HepG2 (cell line): ENCODE data around the gene PNPLA2. TPM values are rescaled to one million over a fixed set of nuclear protein-coding genes. Genes with fewer than 3 reads are reported as not detected.
A peak's percentile ranks its signal among the peaks of the same experiment; 100 is the strongest.

Source experiments
- BCL3 ChIP-seq: sonication (generic); formaldehyde crosslinking; IDR thresholded peaks from 2 replicates; pipeline ENCODE4 v1.5.1; 2020; ENCODE audit warnings: mild to moderate bottlenecking, missing genetic modification reagents, moderate library complexity
- KDM4B ChIP-seq: sonication (generic); formaldehyde crosslinking; IDR thresholded peaks from 2 replicates; pipeline ENCODE4 v1.4.0; 2020; ENCODE audit warnings: missing genetic modification reagents
- SNAPC2 ChIP-seq: sonication (generic); formaldehyde crosslinking; IDR thresholded peaks from 2 replicates; pipeline ENCODE4 v1.8.1; 2022; ENCODE audit warnings: mild to moderate bottlenecking, missing genetic modification reagents
- TBX3 ChIP-seq: fragments of 450-650 bp; IDR thresholded peaks from 2 replicates; pipeline ENCODE4 v1.6.1; 2017; ENCODE audit warnings: antibody characterized with exemption, mild to moderate bottlenecking, inconsistent platforms, borderline replicate concordance
- TFDP1 ChIP-seq: IDR thresholded peaks from 2 replicates; pipeline ENCODE4 v1.6.1; 2016; ENCODE audit warnings: missing compliant biosample characterization, missing genetic modification reagents, borderline replicate concordance
- ZFP41 ChIP-seq: sonication (generic); formaldehyde crosslinking; IDR thresholded peaks from 2 replicates; pipeline ENCODE4 v1.4.0; 2020; ENCODE audit warnings: mild to moderate bottlenecking, missing genetic modification reagents, borderline replicate concordance
- ZNF30 ChIP-seq: sonication (generic); formaldehyde crosslinking; IDR thresholded peaks from 2 replicates; pipeline ENCODE4 v1.5.0; 2020; ENCODE audit warnings: mild to moderate bottlenecking, missing genetic modification reagents
- ZSCAN31 ChIP-seq: sonication (generic); formaldehyde crosslinking; IDR thresholded peaks from 2 replicates; pipeline ENCODE4 v1.5.0; 2020; ENCODE audit warnings: low read depth, mild to moderate bottlenecking, missing genetic modification reagents
- polyA plus RNA-seq, 8 experiments: library from polyadenylated mRNA; depleted of rRNA in 3 of 8; stranded (reverse) in 7 of 8; unstranded in 1 of 8; fragments of >200 nt; fragmentation: Illumina TruSeq in 4 of 8; extraction: Trizol in 4 of 8; gene quantifications; 2 replicates each; pipeline versions ENCODE4 v1.2.1 to v1.2.3, GENCODE V29; 2011 to 2016; ENCODE audit warnings: low read depth in 4 of 8, missing spikeins in 1 of 8, mixed read lengths in 1 of 8; ENCODE audit not compliant: insufficient read depth in 1 of 8
- total RNA-seq, 5 experiments: library from RNA; depleted of rRNA; stranded (reverse); fragments of >200 nt; fragmentation: Illumina TruSeq; extraction: Trizol; gene quantifications; 2 replicates each; pipeline ENCODE4 v1.2.3, GENCODE V29; 2016; ENCODE audit warnings: low read depth in 1 of 5
- TF ChIP-seq, protein P1 (sequence below): IDR thresholded peaks from 2 replicates; pipeline ENCODE4 v1.6.1; 2016
- TF ChIP-seq, protein P2 (sequence below): IDR thresholded peaks from 2 replicates; pipeline ENCODE4 v1.6.1; 2016; ENCODE audit warnings: missing genetic modification reagents, missing compliant biosample characterization
- TF ChIP-seq, protein P3 (sequence below), 2 experiments: sonication (generic) in 1 of 2; formaldehyde crosslinking in 1 of 2; IDR thresholded peaks; 2 replicates each; pipeline versions ENCODE4 v1.4.0 to v1.6.1; 2016 to 2020; ENCODE audit warnings: borderline replicate concordance in 1 of 2, low read depth in 1 of 2, mild to moderate bottlenecking in 1 of 2, missing genetic modification reagents in 1 of 2

PNPLA2 gene
- total and polyA plus RNA-seq, 2 of the 13 experiments (the other 11 are each of a cell fraction or from before 2014, with no cell fraction given), result 10.5 to 43.2 TPM

- TF ChIP-seq, protein P1, sequence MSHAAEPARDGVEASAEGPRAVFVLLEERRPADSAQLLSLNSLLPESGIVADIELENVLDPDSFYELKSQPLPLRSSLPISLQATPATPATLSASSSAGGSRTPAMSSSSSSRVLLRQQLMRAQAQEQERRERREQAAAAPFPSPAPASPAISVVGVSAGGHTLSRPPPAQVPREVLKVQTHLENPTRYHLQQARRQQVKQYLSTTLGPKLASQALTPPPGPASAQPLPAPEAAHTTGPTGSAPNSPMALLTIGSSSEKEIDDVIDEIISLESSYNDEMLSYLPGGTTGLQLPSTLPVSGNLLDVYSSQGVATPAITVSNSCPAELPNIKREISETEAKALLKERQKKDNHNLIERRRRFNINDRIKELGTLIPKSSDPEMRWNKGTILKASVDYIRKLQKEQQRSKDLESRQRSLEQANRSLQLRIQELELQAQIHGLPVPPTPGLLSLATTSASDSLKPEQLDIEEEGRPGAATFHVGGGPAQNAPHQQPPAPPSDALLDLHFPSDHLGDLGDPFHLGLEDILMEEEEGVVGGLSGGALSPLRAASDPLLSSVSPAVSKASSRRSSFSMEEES, result no peak; the same call in 1 of the 2 replicates
- TF ChIP-seq ZSCAN31 (CRISPR knock-in tag) (peak; percentile 15; the same call in 1 of the 2 replicates), ZFP41 (CRISPR knock-in tag) (no peak), BCL3 (CRISPR knock-in tag) (peak; percentile 59; the same call in 1 of the 2 replicates), ZNF30 (no peak), TFDP1 (CRISPR knock-in tag) (peak; percentile 83), TBX3 (peak; percentile 27), SNAPC2 (no peak), KDM4B (peak; percentile 5)
- TF ChIP-seq, protein P2, sequence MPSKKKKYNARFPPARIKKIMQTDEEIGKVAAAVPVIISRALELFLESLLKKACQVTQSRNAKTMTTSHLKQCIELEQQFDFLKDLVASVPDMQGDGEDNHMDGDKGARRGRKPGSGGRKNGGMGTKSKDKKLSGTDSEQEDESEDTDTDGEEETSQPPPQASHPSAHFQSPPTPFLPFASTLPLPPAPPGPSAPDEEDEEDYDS (CRISPR knock-in tag), result peak; percentile 92
- TF ChIP-seq, protein P3, sequence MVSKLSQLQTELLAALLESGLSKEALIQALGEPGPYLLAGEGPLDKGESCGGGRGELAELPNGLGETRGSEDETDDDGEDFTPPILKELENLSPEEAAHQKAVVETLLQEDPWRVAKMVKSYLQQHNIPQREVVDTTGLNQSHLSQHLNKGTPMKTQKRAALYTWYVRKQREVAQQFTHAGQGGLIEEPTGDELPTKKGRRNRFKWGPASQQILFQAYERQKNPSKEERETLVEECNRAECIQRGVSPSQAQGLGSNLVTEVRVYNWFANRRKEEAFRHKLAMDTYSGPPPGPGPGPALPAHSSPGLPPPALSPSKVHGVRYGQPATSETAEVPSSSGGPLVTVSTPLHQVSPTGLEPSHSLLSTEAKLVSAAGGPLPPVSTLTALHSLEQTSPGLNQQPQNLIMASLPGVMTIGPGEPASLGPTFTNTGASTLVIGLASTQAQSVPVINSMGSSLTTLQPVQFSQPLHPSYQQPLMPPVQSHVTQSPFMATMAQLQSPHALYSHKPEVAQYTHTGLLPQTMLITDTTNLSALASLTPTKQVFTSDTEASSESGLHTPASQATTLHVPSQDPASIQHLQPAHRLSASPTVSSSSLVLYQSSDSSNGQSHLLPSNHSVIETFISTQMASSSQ (IDR thresholded peaks at IDR 0.05; ENCODE audit: low read depth), result no peak
- TF ChIP-seq, protein P3 (CRISPR knock-in tag; IDR thresholded peaks at IDR 0.05; ENCODE audit: borderline replicate concordance), result peak; percentile 72; the same call in 1 of the 2 replicates
Measured at GRCh38 chr11:809287-810039, 9.3 kb upstream of the PNPLA2 start, which contains the start of gene RPLP2 (continued).
